ENCODE results near the gene PPP2R2C. TPM values are rescaled to one million over a fixed set of nuclear protein-coding genes. Genes with fewer than 3 reads are reported as not detected.

The PPP2R2C gene
- total RNA-seq, 1 experiment from 2014 or later: 32.9 TPM

GRCh38 chr4:6498511-6499237 is 26.3 kb upstream of the PPP2R2C start:
- intact Hi-C loops (cut with micrococcal nuclease): no loop called here
- Histone ChIP-seq H3K4me1 (ENCODE audit: control insufficient read depth in 1 of 2, insufficient read depth in 2 of 2, low read length in 2 of 2) (no peaks in the 10 kb centered on the region), H3K27ac (ENCODE audit: low read depth, low read length) (no peak overlapping the region), H2AFZ (ENCODE audit: low read depth, low read length, poor library complexity, severe bottlenecking) (no peak overlapping the region), H3K9me2 (ENCODE audit: insufficient read depth) (no peaks in the 10 kb centered on the region), H4K20me1 (ENCODE audit: insufficient read depth) (no peaks in the 10 kb centered on the region), H3K27me3 (ENCODE audit: insufficient read depth, low read length) (no peaks in the 10 kb centered on the region), H3K4me2 (ENCODE audit: low read length) (no peak overlapping the region), H3K9ac (ENCODE audit: low read length) (no peak overlapping the region), H3K79me2 (ENCODE audit: insufficient read depth, low read length) (no peaks in the 10 kb centered on the region), H3K4me3 (replicated peaks in 1 of 2; ENCODE audit: low read depth in 1 of 2, low read length in 2 of 2) (no peak overlapping the region), H3K36me3 (ENCODE audit: control insufficient read depth in 1 of 2, insufficient read depth in 2 of 2, low read length in 2 of 2) (no peaks in the 10 kb centered on the region), H3K9me3 (ENCODE audit: control insufficient read depth in 1 of 2, insufficient read depth in 1 of 2, low read depth in 1 of 2, low read length in 2 of 2) (peaks cover 0 to 2% of the 10 kb centered on the region in 2 experiments; a peak in 2 of 4 replicates)
- ChIA-PET RAD21 (ENCODE audit: low non-redundant PET in 1 of 2, low total read pairs in 2 of 2, uncharacterized antibody in 2 of 2, unreplicated experiment in 2 of 2) (no interaction called here), POLR2A (no interaction called here), CTCF (no interaction called here)
- ATAC-seq (no peak), DNase-seq (ENCODE audit: low read depth, low spot score) (no peak)
- BruUV-seq (replicated peaks): no TSS peak
- TF ChIP-seq JUND (IDR thresholded peaks at IDR 0.05): no peak
- no peak for TF ChIP-seq RAD21 (IDR thresholded peaks at IDR 0.05; ENCODE audit: low read depth)
- no peak for TF ChIP-seq CBX3 (IDR thresholded peaks at IDR 0.05; ENCODE audit: low read depth)
- no peak for TF ChIP-seq CEBPB (IDR thresholded peaks at IDR 0.05; ENCODE audit: low read depth)
- no peak for TF ChIP-seq EGR1 (IDR thresholded peaks at IDR 0.05; ENCODE audit: low read depth)
- TF ChIP-seq POLR2AphosphoS5 (IDR thresholded peaks at IDR 0.05; ENCODE audit: low read depth, low read length): no peak
- TF ChIP-seq SIN3A (IDR thresholded peaks at IDR 0.05; ENCODE audit: low read depth): no peak
- TF ChIP-seq ZFX (IDR thresholded peaks at IDR 0.05): no peak
- TF ChIP-seq YY1 (IDR thresholded peaks at IDR 0.05; ENCODE audit: extremely low read depth, insufficient replicate concordance, low read depth, low read length): no peak
- TF ChIP-seq EZH2 (IDR thresholded peaks at IDR 0.05): no peak
- no peak for TF ChIP-seq TCF7L2 (IDR thresholded peaks at IDR 0.05; ENCODE audit: borderline replicate concordance, extremely low read depth, insufficient read depth, insufficient read length)
- no peak for TF ChIP-seq EZH2phosphoT487 (IDR thresholded peaks at IDR 0.05; ENCODE audit: borderline replicate concordance)
- no peak for TF ChIP-seq SRF (IDR thresholded peaks at IDR 0.05; ENCODE audit: low read depth)
- no peak for TF ChIP-seq ZNF274 (IDR thresholded peaks at IDR 0.05; ENCODE audit: low read depth, low read length)

Measured in HCT116 (cell line).